Thyroid gland (tissue), 4 donors: ENCODE measurements around the gene CST9.

Experiments
- POLR2A ChIP-seq, 2 donors: fragments of 450-650 bp; IDR thresholded peaks; one replicate each; pipeline ENCODE4 v1.6.1; 2017; ENCODE audit warnings: antibody characterized with exemption in 2 of 2, mild to moderate bottlenecking in 2 of 2, moderate library complexity in 1 of 2
- TF ChIP-seq, protein P1 (sequence below), 6 experiments: fragments of 200-600 bp in 3 of 6; fragments of 450-650 bp in 3 of 6; sonication (generic) in 3 of 6; IDR thresholded peaks; one replicate each; pipeline ENCODE4 v1.5.1; 2016 to 2019; ENCODE audit warnings: antibody characterized with exemption in 6 of 6, mild to moderate bottlenecking in 2 of 6, inconsistent platforms in 1 of 6, moderate library complexity in 1 of 6

DNA sequence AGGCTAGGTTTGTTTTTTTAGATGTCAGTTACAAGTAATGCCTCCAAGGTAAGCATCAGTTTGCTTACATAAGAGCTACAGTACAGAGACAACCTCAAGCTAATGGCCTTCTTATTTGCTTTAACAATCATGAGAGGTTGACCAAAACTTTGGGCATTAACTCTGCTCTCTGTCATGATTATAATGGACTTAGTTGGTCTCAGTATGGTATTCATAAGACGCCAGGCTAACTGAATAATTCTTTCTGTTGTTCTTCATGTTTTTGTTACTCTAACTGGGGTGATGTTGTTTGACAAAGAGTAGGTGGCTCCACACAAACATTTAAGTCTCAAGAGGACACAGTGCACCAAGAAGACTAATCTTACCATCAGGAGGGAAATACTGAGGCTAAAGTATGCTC, 9.8 kb downstream of the CST9 start:
- TF ChIP-seq POLR2A (IDR thresholded peaks at IDR 0.05) = no peak
- TF ChIP-seq, protein P1, sequence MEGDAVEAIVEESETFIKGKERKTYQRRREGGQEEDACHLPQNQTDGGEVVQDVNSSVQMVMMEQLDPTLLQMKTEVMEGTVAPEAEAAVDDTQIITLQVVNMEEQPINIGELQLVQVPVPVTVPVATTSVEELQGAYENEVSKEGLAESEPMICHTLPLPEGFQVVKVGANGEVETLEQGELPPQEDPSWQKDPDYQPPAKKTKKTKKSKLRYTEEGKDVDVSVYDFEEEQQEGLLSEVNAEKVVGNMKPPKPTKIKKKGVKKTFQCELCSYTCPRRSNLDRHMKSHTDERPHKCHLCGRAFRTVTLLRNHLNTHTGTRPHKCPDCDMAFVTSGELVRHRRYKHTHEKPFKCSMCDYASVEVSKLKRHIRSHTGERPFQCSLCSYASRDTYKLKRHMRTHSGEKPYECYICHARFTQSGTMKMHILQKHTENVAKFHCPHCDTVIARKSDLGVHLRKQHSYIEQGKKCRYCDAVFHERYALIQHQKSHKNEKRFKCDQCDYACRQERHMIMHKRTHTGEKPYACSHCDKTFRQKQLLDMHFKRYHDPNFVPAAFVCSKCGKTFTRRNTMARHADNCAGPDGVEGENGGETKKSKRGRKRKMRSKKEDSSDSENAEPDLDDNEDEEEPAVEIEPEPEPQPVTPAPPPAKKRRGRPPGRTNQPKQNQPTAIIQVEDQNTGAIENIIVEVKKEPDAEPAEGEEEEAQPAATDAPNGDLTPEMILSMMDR (IDR thresholded peaks at IDR 0.05) = no peak
